Measurements from ENCODE around the gene CROCC2. TPM values are rescaled to one million over a fixed set of nuclear protein-coding genes. Genes with fewer than 3 reads are reported as not detected.

The CROCC2 gene
- polyA plus RNA-seq, 6 donors from 2014 or later: not detected

- H3K27ac Mint-ChIP-seq: no peak overlapping the region
- H3K4me3 Mint-ChIP-seq: no peak overlapping the region
Measured at GRCh38 chr2:240988146-240988545, 82.0 kb downstream of the CROCC2 start.

DNA sequence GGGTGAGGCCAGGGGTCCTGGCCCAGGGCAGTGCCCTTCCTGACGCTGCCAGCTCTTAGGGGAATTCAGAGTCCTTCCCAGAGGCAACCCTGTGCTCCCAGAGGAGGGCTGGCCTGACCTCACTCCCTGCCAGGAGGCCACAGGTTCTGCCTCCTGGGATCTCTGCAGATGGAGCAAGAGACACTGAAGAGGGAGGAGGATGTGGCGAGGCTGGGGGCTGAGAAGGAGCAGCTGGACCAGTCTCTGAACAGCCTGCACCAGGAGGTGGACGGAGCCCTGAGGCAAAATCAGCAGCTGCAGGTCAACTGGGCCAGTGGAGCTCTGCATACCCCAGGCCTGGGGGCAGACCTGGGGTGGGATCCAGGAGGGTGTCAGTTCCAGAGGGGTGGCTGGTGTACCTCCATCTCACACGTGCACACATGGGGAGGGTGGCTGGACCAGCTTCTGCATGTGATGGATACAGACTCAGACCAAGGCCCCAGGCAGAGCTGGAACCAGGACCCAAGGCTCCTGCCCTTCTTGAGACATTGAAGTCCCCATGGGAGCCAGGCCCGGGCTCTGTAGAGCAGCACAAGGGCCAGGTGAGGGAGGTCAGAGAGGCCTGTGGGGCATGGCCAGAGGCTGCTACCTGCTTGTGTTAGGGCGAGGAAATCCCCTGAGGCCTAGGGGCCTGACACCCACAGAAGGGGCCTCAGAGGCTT is 82.6 kb downstream of the CROCC2 start:
- no peak overlapping the region for H3K4me3 Mint-ChIP-seq
- H3K27me3 Mint-ChIP-seq: peaks cover 5 to 28% (median 20%) of the 10 kb centered on the region in 3 donors
- H3K9me3 Mint-ChIP-seq: peaks cover 0 to 8% (median 4%) of the 10 kb centered on the region in 7 donors
- DNase-seq: no peak
- no peaks in the 10 kb centered on the region for H3K36me3 Mint-ChIP-seq
- no peak for ATAC-seq (ENCODE audit: low read depth in 2 of 2)
- peaks cover 0 to 8% (median 2%) of the 10 kb centered on the region in 3 donors for H3K4me1 Mint-ChIP-seq
- H3K27ac Mint-ChIP-seq: no peak overlapping the region

More at GRCh38 chr2:240988146-240988545, 82.0 kb downstream of the CROCC2 start:
- Mint-ChIP-seq H3K4me1 (peaks cover under 1 to 8% (median 2%) of the 10 kb centered on the region in 3 donors), H3K27me3 (peaks cover 5 to 23% (median 20%) of the 10 kb centered on the region in 3 donors), H3K36me3 (no peaks in the 10 kb centered on the region), H3K9me3 (peaks cover 0 to 8% (median 4%) of the 10 kb centered on the region in 7 donors)
- no peak for ATAC-seq (ENCODE audit: low read depth in 2 of 2)
- no peak for DNase-seq

GRCh38 chr2:240989451-240990265 is 83.5 kb downstream of the CROCC2 start:
- H3K9me3 Mint-ChIP-seq: peaks cover 0 to 8% (median 4%) of the 10 kb centered on the region in 7 donors
- no peak overlapping the region for H3K27ac Mint-ChIP-seq
- H3K27me3 Mint-ChIP-seq: peaks cover 5 to 37% (median 20%) of the 10 kb centered on the region in 3 donors
- peaks cover 0 to 8% (median 2%) of the 10 kb centered on the region in 3 donors for H3K4me1 Mint-ChIP-seq
- no peaks in the 10 kb centered on the region for H3K36me3 Mint-ChIP-seq
- no peak for ATAC-seq (ENCODE audit: low read depth in 2 of 2)
- DNase-seq: no peak
- H3K4me3 Mint-ChIP-seq: no peak overlapping the region

GRCh38 chr2:240990266-240990529 is 84.1 kb downstream of the CROCC2 start:
- Mint-ChIP-seq H3K27ac (no peak overlapping the region), H3K4me1 (peaks cover 0 to 8% (median 2%) of the 10 kb centered on the region in 3 donors), H3K36me3 (no peaks in the 10 kb centered on the region), H3K9me3 (peaks cover 0 to 8% (median 4%) of the 10 kb centered on the region in 7 donors), H3K4me3 (no peak overlapping the region), H3K27me3 (peaks cover 10 to 43% (median 24%) of the 10 kb centered on the region in 3 donors)
- no peak for ATAC-seq (ENCODE audit: low read depth in 2 of 2)
- no peak for DNase-seq

- H3K27ac Mint-ChIP-seq: no peak overlapping the region
Measured at GRCh38 chr2:240990726-240991377, 84.7 kb downstream of the CROCC2 start.

GRCh38 chr2:240991378-240992263 is 85.5 kb downstream of the CROCC2 start:
- peaks cover 0 to 8% (median 0%) of the 10 kb centered on the region in 3 donors for H3K4me1 Mint-ChIP-seq

More at GRCh38 chr2:240990726-240991377, 84.7 kb downstream of the CROCC2 start:
- Mint-ChIP-seq H3K36me3 (no peaks in the 10 kb centered on the region), H3K27me3 (peaks cover 13 to 43% (median 23%) of the 10 kb centered on the region in 3 donors), H3K4me1 (peaks cover 0 to 8% (median 0%) of the 10 kb centered on the region in 3 donors), H3K4me3 (peak overlapping the region in 1 of 8 donors; percentile 47), H3K9me3 (peaks cover 0 to 8% (median 4%) of the 10 kb centered on the region in 7 donors)
- ATAC-seq (ENCODE audit: low read depth in 2 of 2): no peak
- no peak for DNase-seq

GRCh38 chr2:240992572-240993291 is 86.6 kb downstream of the CROCC2 start:
- H3K27ac Mint-ChIP-seq: no peak overlapping the region
- H3K4me3 Mint-ChIP-seq: no peak overlapping the region
- peaks cover 24 to 57% (median 31%) of the 10 kb centered on the region in 3 donors for H3K27me3 Mint-ChIP-seq
- no peaks in the 10 kb centered on the region for H3K36me3 Mint-ChIP-seq
- ATAC-seq (ENCODE audit: low read depth in 2 of 2) (no peak), DNase-seq (no peak)
- H3K4me1 Mint-ChIP-seq: peaks cover 0 to 8% (median 5%) of the 10 kb centered on the region in 3 donors
- H3K9me3 Mint-ChIP-seq: peaks cover 0 to 8% (median 4%) of the 10 kb centered on the region in 7 donors

More at GRCh38 chr2:240991378-240992263, 85.5 kb downstream of the CROCC2 start:
- H3K9me3 Mint-ChIP-seq: peaks cover 0 to 8% (median 4%) of the 10 kb centered on the region in 7 donors
- no peak overlapping the region for H3K27ac Mint-ChIP-seq
- no peak overlapping the region for H3K4me3 Mint-ChIP-seq
- peaks cover 13 to 46% (median 20%) of the 10 kb centered on the region in 3 donors for H3K27me3 Mint-ChIP-seq
- no peaks in the 10 kb centered on the region for H3K36me3 Mint-ChIP-seq
- DNase-seq: no peak
- no peak for ATAC-seq (ENCODE audit: low read depth in 2 of 2)

- Mint-ChIP-seq H3K27me3 (peaks cover 24 to 61% (median 32%) of the 10 kb centered on the region in 3 donors), H3K4me3 (no peak overlapping the region), H3K9me3 (peaks cover 0 to 2% (median 0%) of the 10 kb centered on the region in 7 donors), H3K36me3 (no peaks in the 10 kb centered on the region), H3K27ac (no peak overlapping the region), H3K4me1 (peaks cover 0 to 8% (median 5%) of the 10 kb centered on the region in 3 donors)
- DNase-seq: no peak
- no peak for ATAC-seq (ENCODE audit: low read depth in 2 of 2)
Measured at GRCh38 chr2:240993446-240994170, 87.5 kb downstream of the CROCC2 start.

- Mint-ChIP-seq H3K36me3 (no peaks in the 10 kb centered on the region), H3K4me1 (peaks cover 0 to 8% (median 5%) of the 10 kb centered on the region in 3 donors), H3K9me3 (no peaks in the 10 kb centered on the region), H3K27ac (peak overlapping the region in 1 of 6 donors; percentile 3), H3K4me3 (peak overlapping the region in 2 of 8 donors; percentile 38 to 42), H3K27me3 (peaks cover 24 to 61% (median 32%) of the 10 kb centered on the region in 3 donors)
- ATAC-seq (ENCODE audit: low read depth in 2 of 2) (no peak), DNase-seq (no peak)
Measured at GRCh38 chr2:240994171-240994896, 88.2 kb downstream of the CROCC2 start.

- Mint-ChIP-seq H3K4me1 (peaks cover 5 to 15% (median 12%) of the 10 kb centered on the region in 3 donors), H3K9me3 (peaks cover 0 to 3% (median 0%) of the 10 kb centered on the region in 7 donors), H3K27me3 (peaks cover 31 to 70% (median 41%) of the 10 kb centered on the region in 3 donors), H3K36me3 (no peaks in the 10 kb centered on the region), H3K4me3 (peak overlapping the region in 1 of 8 donors; percentile 36), H3K27ac (peak overlapping the region in 2 of 6 donors; percentile 3 to 30)
- ATAC-seq (ENCODE audit: low read depth in 2 of 2): no peak
- DNase-seq: no peak
Measured at GRCh38 chr2:240995041-240996021, 89.2 kb downstream of the CROCC2 start.

Measured in naive B cell (primary cell).